Caco-2 (cell line): ENCODE data around the gene LIMK2. TPM values are rescaled to one million over a fixed set of nuclear protein-coding genes. Genes with fewer than 3 reads are reported as not detected.
A peak's percentile ranks its signal among the peaks of the same experiment; 100 is the strongest.

Experiments used
- BruUV-seq: library from RNA; stranded (reverse); fragments of 400-500 nt; replicated peaks from 2 replicates; lab custom pipeline; 2021; lab: Mats Ljungman, UMichigan
- CTCF ChIA-PET: fragments of 300-600 bp; sonication (Branson Sonifier 250); formaldehyde crosslinking; loops from one replicate; lab custom pipeline; 2022; ENCODE audit warnings: antibody characterized with exemption; lab: Charles Lee
- POLR2A ChIA-PET: fragments of 300-600 bp; sonication (Branson Sonifier 250); formaldehyde crosslinking; loops from one replicate; lab custom pipeline; 2022; ENCODE audit warnings: antibody characterized with exemption; lab: Charles Lee
- DNase-seq, 2 experiments: peaks; one replicate each; pipeline versions ENCODE4 v3.0.0 to v3.0.0-alpha.2; 2020 to 2022
- H3K27me3 ChIP-seq: replicated peaks from 2 replicates; pipeline ENCODE4 v1.6.0; 2011; ENCODE audit warnings: low read length; ENCODE audit not compliant: control insufficient read depth, insufficient read depth
- H3K36me3 ChIP-seq: 2 replicates; pipeline ENCODE4 v1.5.1; 2011; ENCODE audit warnings: low read length; ENCODE audit not compliant: control insufficient read depth, insufficient read depth
- H3K4me1 ChIP-seq: fragments of 250-450 bp; sonication (Bioruptor Pico); 2 replicates; pipeline ENCODE4 v1.5.1; 2020; ENCODE audit warnings: mild to moderate bottlenecking
- H3K4me3 ChIP-seq: 2 replicates; pipeline ENCODE4 v1.5.1; 2011; ENCODE audit warnings: low read depth, mild to moderate bottlenecking, control low read depth, low read length
- H3K9me3 ChIP-seq: fragments of 250-450 bp; sonication (Bioruptor Pico); 2 replicates; pipeline ENCODE4 v1.5.1; 2020; ENCODE audit warnings: mild to moderate bottlenecking, moderate library complexity
- H3K27ac Mint-ChIP-seq: one replicate; pipeline ENCODE4 v1.8.0; 2022; ENCODE audit warnings: mixed read lengths; ENCODE audit not compliant: unreplicated experiment
- H3K27me3 Mint-ChIP-seq: one replicate; pipeline ENCODE4 v1.8.0; 2022; ENCODE audit warnings: mixed read lengths; ENCODE audit not compliant: insufficient read depth, unreplicated experiment
- H3K36me3 Mint-ChIP-seq: one replicate; pipeline ENCODE4 v1.8.0; 2022; ENCODE audit warnings: mild to moderate bottlenecking, mixed read lengths; ENCODE audit not compliant: insufficient read depth, unreplicated experiment
- H3K4me1 Mint-ChIP-seq: one replicate; pipeline ENCODE4 v1.8.0; 2022; ENCODE audit warnings: low read depth, mixed read lengths; ENCODE audit not compliant: unreplicated experiment
- H3K4me3 Mint-ChIP-seq: one replicate; pipeline ENCODE4 v1.8.0; 2022; ENCODE audit warnings: mild to moderate bottlenecking, moderate library complexity, mixed read lengths; ENCODE audit not compliant: unreplicated experiment
- H3K9me3 Mint-ChIP-seq: one replicate; pipeline ENCODE4 v1.8.0; 2022; ENCODE audit warnings: mixed read lengths; ENCODE audit not compliant: unreplicated experiment
- CTCF ChIP-seq, 2 experiments: fragments of 200-600 bp in 1 of 2; IDR thresholded peaks; 1 replicate in 1 of 2; 2 replicates in 1 of 2; pipeline versions ENCODE4 v1.5.1 to v1.8.0; 2011 to 2022; ENCODE audit warnings: antibody characterized with exemption in 1 of 2, control low read depth in 1 of 2, inconsistent platforms in 1 of 2, low read depth in 1 of 2, low read length in 1 of 2, mild to moderate bottlenecking in 1 of 2, moderate library complexity in 1 of 2; ENCODE audit not compliant: insufficient read depth in 1 of 2, severe bottlenecking in 1 of 2, unreplicated experiment in 1 of 2
- intact Hi-C: fragments of 100-400 bp; cut with micrococcal nuclease; formaldehyde crosslinking; loops from one replicate; pipeline ENCODE4 v1.10.0; 2022; ENCODE audit not compliant: unreplicated experiment
- total RNA-seq: library from RNA; stranded (reverse); gene quantifications from 2 replicates; pipeline ENCODE4 v1.2.3, GENCODE V29; 2022

The LIMK2 gene
- total RNA-seq, 1 experiment from 2014 or later, result 36.3 TPM

GRCh38 chr22:31185056-31185455 lies 27.0 kb upstream of the LIMK2 start:
- Histone ChIP-seq H3K4me3 (no peak overlapping the region), H3K27me3 (no peaks in the 10 kb centered on the region), H3K4me1 (no peaks in the 10 kb centered on the region), H3K9me3 (peaks cover 3% of the 10 kb centered on the region; the same call in 1 of the 2 replicates), H3K36me3 (no peaks in the 10 kb centered on the region; the same call in 1 of the 2 replicates)
- no peak for TF ChIP-seq CTCF (IDR thresholded peaks at IDR 0.05; ENCODE audit: insufficient read depth in 1 of 2, low read depth in 1 of 2, low read length in 1 of 2, severe bottlenecking in 1 of 2, unreplicated experiment in 1 of 2)
- Mint-ChIP-seq H3K27me3 (no peaks in the 10 kb centered on the region), H3K4me1 (no peaks in the 10 kb centered on the region), H3K4me3 (no peak overlapping the region), H3K27ac (peak overlapping the region; percentile 56), H3K9me3 (no peaks in the 10 kb centered on the region), H3K36me3 (peaks cover 27% of the 10 kb centered on the region)
- CTCF ChIA-PET, result no interaction called here
- POLR2A ChIA-PET, result no interaction called here
- no TSS peak for BruUV-seq
- DNase-seq, result no peak
- intact Hi-C loops, result no loop called here

GRCh38 chr22:31187627-31188026 lies 24.5 kb upstream of the LIMK2 start:
- no peak for TF ChIP-seq CTCF (IDR thresholded peaks at IDR 0.05; ENCODE audit: insufficient read depth in 1 of 2, low read depth in 1 of 2, low read length in 1 of 2, severe bottlenecking in 1 of 2, unreplicated experiment in 1 of 2)
- peaks cover 25% of the 10 kb centered on the region for H3K36me3 Mint-ChIP-seq
- DNase-seq, result no peak
- H3K27ac Mint-ChIP-seq, result no peak overlapping the region
- ChIA-PET POLR2A (no interaction called here), CTCF (no interaction called here)
- no peaks in the 10 kb centered on the region for H3K27me3 ChIP-seq
- no peaks in the 10 kb centered on the region; the same call in 1 of the 2 replicates for H3K36me3 ChIP-seq
- H3K4me1 Mint-ChIP-seq, result no peaks in the 10 kb centered on the region
- H3K9me3 Mint-ChIP-seq, result no peaks in the 10 kb centered on the region
- BruUV-seq, result no TSS peak
- no peaks in the 10 kb centered on the region for H3K4me1 ChIP-seq
- intact Hi-C loops, result no loop called here
- H3K4me3 ChIP-seq, result no peak overlapping the region
- H3K4me3 Mint-ChIP-seq, result no peak overlapping the region
- H3K27me3 Mint-ChIP-seq, result no peaks in the 10 kb centered on the region
- no peaks in the 10 kb centered on the region for H3K9me3 ChIP-seq

GRCh38 chr22:31192513-31192912 lies 19.6 kb upstream of the LIMK2 start:
- Mint-ChIP-seq H3K27ac (peak overlapping the region; percentile 82), H3K4me1 (no peaks in the 10 kb centered on the region), H3K27me3 (no peaks in the 10 kb centered on the region), H3K4me3 (no peak overlapping the region), H3K36me3 (peaks cover 21% of the 10 kb centered on the region), H3K9me3 (no peaks in the 10 kb centered on the region)
- intact Hi-C loops, result no loop called here
- H3K36me3 ChIP-seq, result no peaks in the 10 kb centered on the region
- H3K27me3 ChIP-seq, result no peaks in the 10 kb centered on the region
- TF ChIP-seq CTCF (IDR thresholded peaks at IDR 0.05; ENCODE audit: insufficient read depth in 1 of 2, low read depth in 1 of 2, low read length in 1 of 2, severe bottlenecking in 1 of 2, unreplicated experiment in 1 of 2), result no peak
- H3K9me3 ChIP-seq, result no peaks in the 10 kb centered on the region
- H3K4me1 ChIP-seq, result no peaks in the 10 kb centered on the region
- no peak overlapping the region for H3K4me3 ChIP-seq
- BruUV-seq, result no TSS peak
- ChIA-PET POLR2A (interaction anchor here (0.5 kb wide), 1 partner anchor 163 kb away, joined by 3 read pairs; no protein-coding TSS in a partner anchor), CTCF (no interaction called here)
- DNase-seq, result peak in 1 of 2 experiments; percentile 66
